Coronary artery (tissue), 2 donors: ENCODE data around the gene CCDC200.
A peak's percentile ranks its signal among the peaks of the same experiment; 100 is the strongest.

Source experiments
- DNase-seq: peaks from one replicate; pipeline ENCODE4 v3.0.0-alpha.2; 2017; ENCODE audit warnings: low spot score
- H3K27ac ChIP-seq, 2 donors: fragments of 200-600 bp; sonication (generic); one replicate each; pipeline ENCODE4 v1.5.1; 2016 to 2019
- H3K4me3 ChIP-seq: fragments of 200-600 bp; sonication (generic); 2 replicates; pipeline ENCODE4 v1.5.1; 2016; ENCODE audit warnings: mild to moderate bottlenecking, moderate library complexity
- TF ChIP-seq, protein P1 (sequence below): fragments of 200-600 bp; sonication (generic); IDR thresholded peaks from one replicate; pipeline ENCODE4 v1.5.1; 2019; ENCODE audit warnings: antibody characterized with exemption

The CCDC200 gene

DNA sequence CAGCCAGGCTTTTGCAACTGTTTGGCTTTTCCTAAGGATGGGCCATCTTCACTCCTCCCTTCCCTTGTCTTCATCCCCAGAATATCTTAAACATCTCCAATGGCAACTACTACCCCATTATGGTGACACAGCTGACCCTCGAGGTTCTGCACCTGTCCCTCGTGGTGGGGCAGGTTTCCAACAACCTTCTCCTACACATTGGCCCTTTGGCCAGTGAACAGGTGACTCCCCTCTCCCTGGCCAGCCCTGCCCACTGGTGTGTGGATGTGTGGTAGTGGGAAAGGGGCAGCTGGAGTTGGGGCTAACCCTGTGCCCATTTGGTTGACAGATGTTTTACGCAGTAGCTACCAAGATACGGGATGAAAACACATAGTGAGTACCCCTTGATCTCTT is 12.1 kb downstream of the CCDC200 start:
- H3K4me3 ChIP-seq, result no peak overlapping the region
- TF ChIP-seq, protein P1, sequence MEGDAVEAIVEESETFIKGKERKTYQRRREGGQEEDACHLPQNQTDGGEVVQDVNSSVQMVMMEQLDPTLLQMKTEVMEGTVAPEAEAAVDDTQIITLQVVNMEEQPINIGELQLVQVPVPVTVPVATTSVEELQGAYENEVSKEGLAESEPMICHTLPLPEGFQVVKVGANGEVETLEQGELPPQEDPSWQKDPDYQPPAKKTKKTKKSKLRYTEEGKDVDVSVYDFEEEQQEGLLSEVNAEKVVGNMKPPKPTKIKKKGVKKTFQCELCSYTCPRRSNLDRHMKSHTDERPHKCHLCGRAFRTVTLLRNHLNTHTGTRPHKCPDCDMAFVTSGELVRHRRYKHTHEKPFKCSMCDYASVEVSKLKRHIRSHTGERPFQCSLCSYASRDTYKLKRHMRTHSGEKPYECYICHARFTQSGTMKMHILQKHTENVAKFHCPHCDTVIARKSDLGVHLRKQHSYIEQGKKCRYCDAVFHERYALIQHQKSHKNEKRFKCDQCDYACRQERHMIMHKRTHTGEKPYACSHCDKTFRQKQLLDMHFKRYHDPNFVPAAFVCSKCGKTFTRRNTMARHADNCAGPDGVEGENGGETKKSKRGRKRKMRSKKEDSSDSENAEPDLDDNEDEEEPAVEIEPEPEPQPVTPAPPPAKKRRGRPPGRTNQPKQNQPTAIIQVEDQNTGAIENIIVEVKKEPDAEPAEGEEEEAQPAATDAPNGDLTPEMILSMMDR, result no peak
- H3K27ac ChIP-seq, result no peak overlapping the region
- DNase-seq, result peak; percentile 19

DNA sequence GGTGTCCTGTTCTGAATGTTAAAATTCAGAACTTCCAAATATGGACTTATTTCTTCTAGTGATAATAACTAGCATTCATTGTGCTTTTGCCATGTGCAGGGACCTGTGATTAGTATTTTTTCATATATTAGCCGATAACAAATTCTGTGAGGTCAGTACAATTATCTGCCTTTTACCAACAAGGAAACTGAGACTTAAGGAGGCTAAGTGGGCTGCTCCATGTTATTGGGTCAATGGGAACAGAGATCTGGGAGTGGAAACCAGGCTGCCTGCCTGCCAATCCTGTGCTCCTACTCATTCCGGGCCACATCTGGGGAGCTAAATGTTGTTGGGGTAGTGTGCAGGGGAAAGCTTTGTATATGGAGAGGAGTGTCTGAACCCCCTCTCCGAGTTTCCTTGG is 13.1 kb downstream of the CCDC200 start:
- no peak overlapping the region for H3K4me3 ChIP-seq
- no peak for DNase-seq
- TF ChIP-seq, protein P1, result no peak
- no peak overlapping the region for H3K27ac ChIP-seq

DNA sequence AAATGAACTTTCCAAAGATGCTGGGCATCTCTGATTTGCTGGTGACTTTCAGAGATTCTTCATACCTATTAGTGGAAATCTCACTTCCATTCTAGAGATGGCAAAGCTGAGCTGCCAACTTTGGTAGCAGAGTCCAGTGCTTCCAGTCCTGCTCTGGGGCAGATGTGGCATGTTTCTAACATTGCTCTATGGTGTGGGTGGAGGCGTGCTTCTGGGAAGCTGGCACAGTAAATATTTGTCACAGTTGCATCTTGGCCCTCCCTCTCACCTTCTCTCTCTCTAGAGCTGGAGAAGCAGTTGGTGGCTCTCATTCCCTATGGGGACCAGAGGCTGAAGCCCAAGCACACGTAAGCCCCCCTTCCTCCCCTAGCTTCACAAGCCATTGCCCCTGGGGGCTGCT is 14.9 kb downstream of the CCDC200 start:
- Histone ChIP-seq H3K4me3 (peak overlapping the region; percentile 70), H3K27ac (peak overlapping the region in 1 of 2 donors; percentile 35)
- TF ChIP-seq, protein P1, result no peak

DNA sequence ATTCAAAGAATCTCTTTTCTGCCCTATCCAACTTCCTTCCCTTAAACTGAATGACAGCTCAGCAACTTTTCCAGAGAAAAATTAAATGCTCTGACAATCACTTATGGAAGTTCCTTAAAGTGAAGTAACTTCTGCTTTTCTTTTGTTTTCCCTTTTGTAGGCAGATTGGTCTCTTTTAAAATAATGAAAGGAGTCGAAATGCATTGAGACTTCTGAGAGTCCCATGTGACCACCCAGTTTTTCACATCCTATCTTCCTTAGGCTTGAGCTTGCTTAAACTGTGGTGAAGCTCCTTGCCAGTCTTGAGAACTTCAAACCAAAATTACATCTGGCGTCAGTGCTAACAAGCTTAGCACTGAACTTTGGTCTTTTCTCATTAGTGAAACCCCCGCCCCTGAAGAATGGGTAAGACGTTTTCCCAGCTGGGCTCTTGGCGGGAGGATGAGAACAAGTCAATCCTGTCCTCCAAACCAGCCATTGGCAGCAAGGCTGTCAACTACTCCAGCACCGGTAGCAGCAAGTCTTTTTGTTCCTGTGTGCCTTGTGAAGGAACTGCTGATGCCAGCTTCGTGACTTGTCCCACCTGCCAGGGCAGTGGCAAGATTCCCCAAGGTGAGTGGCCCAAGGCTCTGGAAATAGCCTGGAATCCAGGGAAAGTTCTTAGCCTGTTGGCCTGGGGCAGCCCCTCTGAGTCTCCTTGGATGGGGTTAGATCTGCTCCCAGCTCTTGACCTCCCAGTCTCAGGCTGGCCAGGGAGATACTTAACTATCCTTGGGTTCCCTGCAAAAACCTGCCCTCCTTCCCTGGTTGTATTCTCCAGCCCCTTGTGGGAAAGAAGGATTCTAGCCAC is 15.6 kb downstream of the CCDC200 start:
- DNase-seq, result no peak
- H3K4me3 ChIP-seq, result peak overlapping the region; percentile 70
- H3K27ac ChIP-seq, result peak overlapping the region in 1 of 2 donors; percentile 77
- TF ChIP-seq, protein P1, result no peak

More for the DNA sequence above, 14.9 kb downstream of the CCDC200 start:
- no peak for DNase-seq

DNA sequence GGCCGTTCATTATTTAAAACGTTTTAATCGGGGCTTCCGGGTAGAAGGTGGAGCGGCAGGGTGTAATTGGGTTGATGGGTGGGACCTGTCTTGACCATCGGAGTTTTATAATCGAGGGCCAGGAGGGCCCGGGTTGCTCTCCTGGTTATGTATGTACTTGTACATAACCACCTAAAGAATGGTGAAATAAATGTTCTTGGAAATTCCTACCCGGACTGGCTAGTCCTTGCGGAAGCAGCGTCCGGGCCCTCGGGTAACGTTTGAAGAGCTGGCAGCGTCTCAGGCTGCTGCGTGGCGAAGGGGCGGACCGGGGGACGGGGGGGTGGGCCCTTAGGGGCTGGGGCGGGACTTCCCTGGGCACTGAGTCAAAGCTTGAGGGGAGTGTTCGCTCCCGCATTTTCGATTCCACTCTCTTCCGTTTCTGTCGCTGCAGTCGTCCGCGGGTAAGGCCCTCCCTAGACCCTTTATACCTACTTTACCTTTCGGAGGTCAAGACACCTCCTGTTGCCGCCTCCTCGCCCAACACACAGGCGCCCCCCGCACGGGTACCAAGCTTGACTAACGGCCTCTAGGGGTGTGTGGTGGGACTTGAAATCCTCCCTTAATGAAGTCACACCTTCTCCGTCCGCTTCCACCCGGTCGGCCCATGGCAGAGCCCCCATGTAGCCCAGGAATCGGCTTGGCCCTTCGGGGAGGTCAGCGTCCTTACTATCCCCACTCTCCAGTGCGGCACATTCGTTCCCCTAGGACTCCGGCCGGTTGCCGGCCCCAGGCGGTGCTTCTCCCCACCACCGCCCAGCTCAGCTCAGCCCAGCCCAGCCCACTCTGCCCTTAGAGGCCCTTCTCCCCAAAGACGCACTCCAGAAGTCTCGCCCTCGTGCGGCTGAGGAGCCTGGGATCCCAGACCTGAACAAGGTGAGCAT is 16.7 kb downstream of the CCDC200 start, which contains the start of gene TMEM106A:
Gene TMEM106A (plus strand): TSS at position 396 of the 923 bp plus-strand sequence. CDS start 1,167 bp downstream, outside the sequence.
- DNase-seq, result peak; percentile 89
- H3K27ac ChIP-seq, result peak within 1 kb of the TSS; percentile 77 to 80
- peak within 1 kb of the TSS; percentile 70 for H3K4me3 ChIP-seq
- TF ChIP-seq, protein P1, result no peak

DNA sequence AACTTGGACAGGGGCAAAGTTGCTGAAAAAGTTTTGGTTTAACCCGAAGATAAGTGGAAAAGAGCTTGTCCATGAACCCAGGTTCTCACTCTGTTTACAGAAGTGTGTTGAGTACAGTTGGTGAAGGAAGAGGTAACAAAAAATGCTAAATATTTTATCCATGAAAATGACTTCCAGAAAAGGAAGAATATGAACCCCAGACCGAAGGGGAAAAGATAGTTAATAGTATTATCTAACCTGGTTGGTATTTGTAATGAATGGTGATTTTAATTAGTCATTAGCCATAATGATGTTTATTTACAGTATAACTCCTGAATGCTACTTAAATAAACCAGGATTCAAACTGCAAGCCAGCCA is 17.3 kb downstream of the CCDC200 start:
- TF ChIP-seq, protein P1, result no peak
- Histone ChIP-seq H3K27ac (peak overlapping the region; percentile 77 to 80), H3K4me3 (peak overlapping the region; percentile 70)
- no peak for DNase-seq
